Measurements from ENCODE around the gene HAGHL.

DNA sequence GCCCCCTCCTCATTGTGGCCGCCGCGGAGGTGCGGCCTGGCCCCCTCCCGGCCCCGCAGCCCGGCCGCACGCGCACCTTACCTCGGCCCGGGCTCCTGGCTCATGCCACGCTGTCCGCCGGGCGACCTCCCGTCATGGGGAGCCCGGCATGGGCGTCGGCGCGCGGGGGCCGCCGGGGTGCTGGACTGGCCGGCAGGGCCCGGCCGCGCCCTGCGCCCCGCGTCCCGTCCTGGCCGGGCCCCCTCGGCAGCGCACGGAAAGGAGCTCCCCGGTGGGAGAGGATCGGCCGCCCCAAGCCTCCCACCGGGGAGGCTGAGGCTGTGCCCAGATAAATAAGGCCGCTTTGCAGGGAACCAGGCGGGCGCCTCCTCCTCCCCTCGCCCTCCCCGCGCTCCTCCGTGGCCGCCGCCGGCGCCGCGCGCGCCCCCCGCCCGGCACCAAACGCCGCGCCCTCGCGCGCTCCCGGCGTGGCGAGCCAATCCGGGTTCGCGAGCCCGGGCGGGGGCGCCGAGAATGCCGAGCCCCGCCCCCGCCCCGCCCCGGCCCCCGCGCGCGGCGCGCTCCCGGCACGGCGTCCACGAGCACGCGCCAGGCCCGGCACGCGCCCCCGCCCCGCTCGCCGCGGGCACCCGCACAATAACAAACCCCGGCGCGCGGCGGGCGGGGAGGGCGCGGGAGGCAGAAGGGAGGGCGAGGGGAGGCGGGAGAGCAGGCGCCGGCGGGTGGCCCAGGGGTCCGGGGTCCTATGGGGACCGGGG lies 21.3 kb upstream of the HAGHL start, which contains the start of gene FBXL16:
- TF ChIP-seq, protein P1, sequence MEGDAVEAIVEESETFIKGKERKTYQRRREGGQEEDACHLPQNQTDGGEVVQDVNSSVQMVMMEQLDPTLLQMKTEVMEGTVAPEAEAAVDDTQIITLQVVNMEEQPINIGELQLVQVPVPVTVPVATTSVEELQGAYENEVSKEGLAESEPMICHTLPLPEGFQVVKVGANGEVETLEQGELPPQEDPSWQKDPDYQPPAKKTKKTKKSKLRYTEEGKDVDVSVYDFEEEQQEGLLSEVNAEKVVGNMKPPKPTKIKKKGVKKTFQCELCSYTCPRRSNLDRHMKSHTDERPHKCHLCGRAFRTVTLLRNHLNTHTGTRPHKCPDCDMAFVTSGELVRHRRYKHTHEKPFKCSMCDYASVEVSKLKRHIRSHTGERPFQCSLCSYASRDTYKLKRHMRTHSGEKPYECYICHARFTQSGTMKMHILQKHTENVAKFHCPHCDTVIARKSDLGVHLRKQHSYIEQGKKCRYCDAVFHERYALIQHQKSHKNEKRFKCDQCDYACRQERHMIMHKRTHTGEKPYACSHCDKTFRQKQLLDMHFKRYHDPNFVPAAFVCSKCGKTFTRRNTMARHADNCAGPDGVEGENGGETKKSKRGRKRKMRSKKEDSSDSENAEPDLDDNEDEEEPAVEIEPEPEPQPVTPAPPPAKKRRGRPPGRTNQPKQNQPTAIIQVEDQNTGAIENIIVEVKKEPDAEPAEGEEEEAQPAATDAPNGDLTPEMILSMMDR (IDR thresholded peaks at IDR 0.05; ENCODE audit: poor library complexity): no peak
- TF ChIP-seq EZH2 (IDR thresholded peaks at IDR 0.05; ENCODE audit: borderline replicate concordance): no peak
- no peak for TF ChIP-seq EZH2phosphoT487 (IDR thresholded peaks at IDR 0.05; ENCODE audit: low read depth, severe bottlenecking, unreplicated experiment)
